Sigmoid colon (tissue), 4 donors: ENCODE data around the gene RARA.

Source experiments
- CTCF ChIP-seq, 4 experiments: fragments of 450-650 bp in 3 of 4; fragments of 200-600 bp in 1 of 4; IDR thresholded peaks; one replicate each; pipeline ENCODE4 v1.5.1; 2016 to 2019; ENCODE audit warnings: antibody characterized with exemption in 4 of 4, mild to moderate bottlenecking in 3 of 4, moderate library complexity in 2 of 4
- EP300 ChIP-seq, 4 donors: sonication (generic); formaldehyde crosslinking; IDR thresholded peaks; one replicate each; pipeline ENCODE4 v1.6.1; 2017; ENCODE audit warnings: antibody characterized with exemption in 4 of 4
- POLR2A ChIP-seq, 2 donors: fragments of 450-650 bp; IDR thresholded peaks; one replicate each; pipeline ENCODE4 v1.6.1; 2016; ENCODE audit warnings: antibody characterized with exemption in 2 of 2, mild to moderate bottlenecking in 2 of 2, moderate library complexity in 2 of 2

GRCh38 chr17:40337351-40337750 lies 28.4 kb downstream of the RARA start:
- TF ChIP-seq CTCF (IDR thresholded peaks at IDR 0.05) (no peak), POLR2A (IDR thresholded peaks at IDR 0.05) (no peak), EP300 (IDR thresholded peaks at IDR 0.05) (no peak)
